Measurements from ENCODE around the gene MYOD1.

MYOD1 gene

GRCh38 chr11:17735818-17736578 lies 16.6 kb downstream of the MYOD1 start:
- DNase-seq, result no peak

- no peak for DNase-seq
Observed at GRCh38 chr11:17736579-17736893, 17.2 kb downstream of the MYOD1 start.

GRCh38 chr11:17736930-17737817 lies 17.8 kb downstream of the MYOD1 start:
- no peak for DNase-seq

- no peak for DNase-seq
Observed at GRCh38 chr11:17738151-17738973, 19.0 kb downstream of the MYOD1 start.

GRCh38 chr11:17739945-17740338 lies 20.6 kb downstream of the MYOD1 start:
- no peak for DNase-seq

- DNase-seq, result no peak
Observed at GRCh38 chr11:17740649-17741235, 21.4 kb downstream of the MYOD1 start.

- no peak for DNase-seq
Observed at GRCh38 chr11:17741487-17741886, 22.1 kb downstream of the MYOD1 start.

- DNase-seq, result no peak
Observed at GRCh38 chr11:17742019-17742418, 22.6 kb downstream of the MYOD1 start.

- no peak for DNase-seq
Observed at GRCh38 chr11:17743026-17743807, 23.8 kb downstream of the MYOD1 start.

- DNase-seq, result no peak
Observed at GRCh38 chr11:17743808-17744119, 24.4 kb downstream of the MYOD1 start.

- DNase-seq, result no peak
Observed at GRCh38 chr11:17744151-17744940, 25.0 kb downstream of the MYOD1 start.

- no peak for DNase-seq
Observed at GRCh38 chr11:17745023-17745772, 25.8 kb downstream of the MYOD1 start.

GRCh38 chr11:17746096-17746495 lies 26.7 kb downstream of the MYOD1 start:
- DNase-seq, result no peak

- DNase-seq, result no peak
Observed at GRCh38 chr11:17747131-17747955, 28.0 kb downstream of the MYOD1 start.

GRCh38 chr11:17748044-17748443 lies 28.7 kb downstream of the MYOD1 start:
- no peak for DNase-seq

- DNase-seq, result no peak
Observed at GRCh38 chr11:17748761-17749721, 29.7 kb downstream of the MYOD1 start.

- no peak for DNase-seq
Observed at GRCh38 chr11:17750013-17750800, 30.8 kb downstream of the MYOD1 start.

- no peak for DNase-seq
Observed at GRCh38 chr11:17750801-17751165, 31.4 kb downstream of the MYOD1 start.
